HG03575 (cell line): ENCODE results near the gene ASXL1.
"Not testable (repeated sequence)": the region's sequence is repeated elsewhere in the genome, so short reads cannot be mapped to it uniquely, and the experiment has no call there.

Experiments
- ATAC-seq: cut with Tn5 transposase; IDR thresholded peaks from one replicate; pipeline ENCODE4 v1.9.1; 2021; ENCODE audit not compliant: unreplicated experiment, insufficient number of reproducible peaks, low FRiP score; ENCODE audit errors: extremely low read depth

ASXL1 gene

GRCh38 chr20:32358632-32358882 is 426 bp downstream of the ASXL1 start:
- no peak for ATAC-seq

GRCh38 chr20:32358883-32359632 is 927 bp downstream of the ASXL1 start:
- no peak for ATAC-seq

GRCh38 chr20:32359633-32360332 is 1.7 kb downstream of the ASXL1 start:
- no peak for ATAC-seq

GRCh38 chr20:32360333-32360634 is 2.2 kb downstream of the ASXL1 start:
- no peak for ATAC-seq

- no peak for ATAC-seq
These were observed 4.8 kb downstream of the ASXL1 start for GRCh38 chr20:32362901-32363364.

- no peak for ATAC-seq
These were observed 5.4 kb downstream of the ASXL1 start for GRCh38 chr20:32363492-32363891.

GRCh38 chr20:32364554-32365208 is 6.5 kb downstream of the ASXL1 start:
- no peak for ATAC-seq

GRCh38 chr20:32365564-32365963 is 7.4 kb downstream of the ASXL1 start:
- no peak for ATAC-seq

GRCh38 chr20:32366380-32366779 is 8.2 kb downstream of the ASXL1 start:
- no peak for ATAC-seq

- no peak for ATAC-seq
These were observed 10.2 kb downstream of the ASXL1 start for GRCh38 chr20:32368323-32368722.

GRCh38 chr20:32368925-32369324 is 10.8 kb downstream of the ASXL1 start:
- no peak for ATAC-seq

- no peak for ATAC-seq
These were observed 12.8 kb downstream of the ASXL1 start for GRCh38 chr20:32370897-32371296.

GRCh38 chr20:32378461-32378860 is 20.3 kb downstream of the ASXL1 start:
- ATAC-seq = no peak

GRCh38 chr20:32380037-32380436 is 21.9 kb downstream of the ASXL1 start:
- ATAC-seq = not testable (repeated sequence)

GRCh38 chr20:32380745-32381144 is 22.6 kb downstream of the ASXL1 start:
- no peak for ATAC-seq

- no peak for ATAC-seq
These were observed 24.2 kb downstream of the ASXL1 start for GRCh38 chr20:32382102-32382950.

GRCh38 chr20:32383441-32383840 is 25.3 kb downstream of the ASXL1 start:
- not testable (repeated sequence) for ATAC-seq

- no peak for ATAC-seq
These were observed 27.4 kb downstream of the ASXL1 start for GRCh38 chr20:32385541-32385940.

- no peak for ATAC-seq
These were observed 28.0 kb downstream of the ASXL1 start for GRCh38 chr20:32386091-32386490.

- ATAC-seq = no peak
These were observed 29.1 kb downstream of the ASXL1 start for GRCh38 chr20:32387252-32387651.
